Osteocyte (in vitro differentiated cells): ENCODE results near the gene MTA1. TPM values are rescaled to one million over a fixed set of nuclear protein-coding genes. Genes with fewer than 3 reads are reported as not detected.

Experiments
- DNase-seq: peaks from one replicate; pipeline ENCODE4 v3.0.0; 2021; ENCODE audit warnings: mixed read lengths; ENCODE audit not compliant: unreplicated experiment; ENCODE audit errors: extremely low spot score
- H3K27ac Mint-ChIP-seq: one replicate; pipeline ENCODE4 v1.8.0; 2021; ENCODE audit warnings: mild to moderate bottlenecking, mixed read lengths; ENCODE audit not compliant: unreplicated experiment
- H3K27me3 Mint-ChIP-seq: one replicate; pipeline ENCODE4 v1.8.0; 2021; ENCODE audit warnings: mixed read lengths; ENCODE audit not compliant: unreplicated experiment
- H3K36me3 Mint-ChIP-seq: one replicate; pipeline ENCODE4 v1.8.0; 2021; ENCODE audit warnings: mixed read lengths; ENCODE audit not compliant: unreplicated experiment
- H3K4me1 Mint-ChIP-seq: one replicate; pipeline ENCODE4 v1.8.0; 2021; ENCODE audit warnings: mixed read lengths; ENCODE audit not compliant: unreplicated experiment
- H3K4me3 Mint-ChIP-seq: one replicate; pipeline ENCODE4 v1.8.0; 2021; ENCODE audit warnings: mild to moderate bottlenecking, moderate library complexity, mixed read lengths; ENCODE audit not compliant: unreplicated experiment
- H3K9me3 Mint-ChIP-seq: one replicate; pipeline ENCODE4 v1.8.0; 2021; ENCODE audit warnings: mixed read lengths; ENCODE audit not compliant: unreplicated experiment
- CTCF ChIP-seq: fragments of 200-600 bp; sonication (generic); IDR thresholded peaks from 2 replicates; pipeline ENCODE4 v1.5.0; 2021; ENCODE audit warnings: antibody characterized with exemption, mild to moderate bottlenecking, moderate library complexity
- total RNA-seq: library from RNA; stranded (reverse); gene quantifications from 2 replicates; pipeline ENCODE4 v1.2.1, GENCODE V29; 2021

The MTA1 gene
- total RNA-seq, 1 donor from 2014 or later = 132 TPM

GRCh38 chr14:105479431-105480158 is 60.0 kb downstream of the MTA1 start:
- Mint-ChIP-seq H3K9me3 (no peaks in the 10 kb centered on the region), H3K36me3 (peaks cover 2% of the 10 kb centered on the region), H3K27me3 (no peaks in the 10 kb centered on the region), H3K4me1 (peaks cover 65% of the 10 kb centered on the region), H3K27ac (peak overlapping the region; percentile 100), H3K4me3 (no peak overlapping the region)
- no peak for TF ChIP-seq CTCF
- no peak for DNase-seq

- Mint-ChIP-seq H3K36me3 (peaks cover 2% of the 10 kb centered on the region), H3K4me1 (peaks cover 69% of the 10 kb centered on the region), H3K27me3 (no peaks in the 10 kb centered on the region), H3K4me3 (no peak overlapping the region), H3K27ac (peak overlapping the region; percentile 100), H3K9me3 (no peaks in the 10 kb centered on the region)
- DNase-seq = no peak
- TF ChIP-seq CTCF = no peak
Measured at GRCh38 chr14:105480199-105480746, 60.6 kb downstream of the MTA1 start.

GRCh38 chr14:105480807-105481801 is 61.5 kb downstream of the MTA1 start:
- H3K36me3 Mint-ChIP-seq = peaks cover 2% of the 10 kb centered on the region
- no peaks in the 10 kb centered on the region for H3K9me3 Mint-ChIP-seq
- H3K4me1 Mint-ChIP-seq = peaks cover 70% of the 10 kb centered on the region
- peak; percentile 99 for DNase-seq
- H3K27me3 Mint-ChIP-seq = no peaks in the 10 kb centered on the region
- peak; percentile 99 for TF ChIP-seq CTCF
- H3K27ac Mint-ChIP-seq = peak overlapping the region; percentile 100
- peak overlapping the region; percentile 65 for H3K4me3 Mint-ChIP-seq

- H3K4me1 Mint-ChIP-seq = peaks cover 65% of the 10 kb centered on the region
- no peaks in the 10 kb centered on the region for H3K27me3 Mint-ChIP-seq
- peak overlapping the region; percentile 65 for H3K4me3 Mint-ChIP-seq
- DNase-seq = peak; percentile 98
- no peaks in the 10 kb centered on the region for H3K9me3 Mint-ChIP-seq
- peak; percentile 6 for TF ChIP-seq CTCF
- peaks cover 2% of the 10 kb centered on the region for H3K36me3 Mint-ChIP-seq
- H3K27ac Mint-ChIP-seq = peak overlapping the region; percentile 100
Measured at GRCh38 chr14:105481886-105482457, 62.3 kb downstream of the MTA1 start.
